ENCODE data around the gene LRRC38. TPM values are rescaled to one million over a fixed set of nuclear protein-coding genes. Genes with fewer than 3 reads are reported as not detected.

Gene LRRC38
- total RNA-seq, 1 experiment from 2014 or later = not detected

- Mint-ChIP-seq H3K27ac (ENCODE audit: low read depth, unreplicated experiment) (no peak overlapping the region), H3K27me3 (ENCODE audit: insufficient read depth, unreplicated experiment) (peaks cover 5% of the 10 kb centered on the region), H3K4me1 (ENCODE audit: insufficient read depth, unreplicated experiment) (no peaks in the 10 kb centered on the region), H3K9me3 (ENCODE audit: unreplicated experiment) (no peaks in the 10 kb centered on the region), H3K36me3 (ENCODE audit: insufficient read depth, unreplicated experiment) (no peaks in the 10 kb centered on the region), H3K4me3 (ENCODE audit: unreplicated experiment) (no peak overlapping the region)
- TF ChIP-seq CTCF (IDR thresholded peaks at IDR 0.05; ENCODE audit: unreplicated experiment) = no peak
- intact Hi-C loops (cut with micrococcal nuclease) = no loop called here
- BruUV-seq (replicated peaks) = no TSS peak
- POLR2A ChIA-PET = no interaction called here
- no peak for DNase-seq (ENCODE audit: unreplicated experiment)
- CTCF ChIA-PET = interaction anchor here (0.6 kb wide), 1 partner anchor 1356 kb away, joined by 4 read pairs; no protein-coding TSS in a partner anchor
Observed at GRCh38 chr1:13513063-13513894, 524 bp downstream of the LRRC38 start.

GRCh38 chr1:13512472-13512871, 1.3 kb downstream of the LRRC38 start:
- H3K27me3 Mint-ChIP-seq (ENCODE audit: insufficient read depth, unreplicated experiment) = no peaks in the 10 kb centered on the region
- H3K36me3 Mint-ChIP-seq (ENCODE audit: insufficient read depth, unreplicated experiment) = no peaks in the 10 kb centered on the region
- BruUV-seq (replicated peaks) = no TSS peak
- POLR2A ChIA-PET = no interaction called here
- DNase-seq (ENCODE audit: unreplicated experiment) = no peak
- no peak for TF ChIP-seq CTCF (IDR thresholded peaks at IDR 0.05; ENCODE audit: unreplicated experiment)
- no peak overlapping the region for H3K4me3 Mint-ChIP-seq (ENCODE audit: unreplicated experiment)
- CTCF ChIA-PET = interaction anchor here (0.6 kb wide), 1 partner anchor 1356 kb away, joined by 4 read pairs; no protein-coding TSS in a partner anchor
- H3K4me1 Mint-ChIP-seq (ENCODE audit: insufficient read depth, unreplicated experiment) = no peaks in the 10 kb centered on the region
- no peaks in the 10 kb centered on the region for H3K9me3 Mint-ChIP-seq (ENCODE audit: unreplicated experiment)
- intact Hi-C loops (cut with micrococcal nuclease) = no loop called here
- no peak overlapping the region for H3K27ac Mint-ChIP-seq (ENCODE audit: low read depth, unreplicated experiment)

- BruUV-seq (replicated peaks) = no TSS peak
- ChIA-PET CTCF (no interaction called here), POLR2A (interaction anchor here (1.2 kb wide), 1 partner anchor 74 kb away, joined by 3 read pairs; no protein-coding TSS in a partner anchor)
- H3K9me3 Mint-ChIP-seq (ENCODE audit: unreplicated experiment) = no peaks in the 10 kb centered on the region
- no peak overlapping the region for H3K4me3 Mint-ChIP-seq (ENCODE audit: unreplicated experiment)
- no peak for DNase-seq (ENCODE audit: unreplicated experiment)
- H3K4me1 Mint-ChIP-seq (ENCODE audit: insufficient read depth, unreplicated experiment) = no peaks in the 10 kb centered on the region
- intact Hi-C loops (cut with micrococcal nuclease) = no loop called here
- no peak overlapping the region for H3K27ac Mint-ChIP-seq (ENCODE audit: low read depth, unreplicated experiment)
- H3K27me3 Mint-ChIP-seq (ENCODE audit: insufficient read depth, unreplicated experiment) = no peaks in the 10 kb centered on the region
- H3K36me3 Mint-ChIP-seq (ENCODE audit: insufficient read depth, unreplicated experiment) = no peaks in the 10 kb centered on the region
- TF ChIP-seq CTCF (IDR thresholded peaks at IDR 0.05; ENCODE audit: unreplicated experiment) = no peak
Observed at GRCh38 chr1:13510499-13510898, 3.3 kb downstream of the LRRC38 start.

- H3K9me3 Mint-ChIP-seq (ENCODE audit: unreplicated experiment) = no peaks in the 10 kb centered on the region
- no peak overlapping the region for H3K4me3 Mint-ChIP-seq (ENCODE audit: unreplicated experiment)
- H3K27me3 Mint-ChIP-seq (ENCODE audit: insufficient read depth, unreplicated experiment) = no peaks in the 10 kb centered on the region
- intact Hi-C loops (cut with micrococcal nuclease) = no loop called here
- no peak overlapping the region for H3K27ac Mint-ChIP-seq (ENCODE audit: low read depth, unreplicated experiment)
- DNase-seq (ENCODE audit: unreplicated experiment) = no peak
- no peak for TF ChIP-seq CTCF (IDR thresholded peaks at IDR 0.05; ENCODE audit: unreplicated experiment)
- no TSS peak for BruUV-seq (replicated peaks)
- H3K36me3 Mint-ChIP-seq (ENCODE audit: insufficient read depth, unreplicated experiment) = no peaks in the 10 kb centered on the region
- ChIA-PET CTCF (no interaction called here), POLR2A (no interaction called here)
- peaks cover 11% of the 10 kb centered on the region for H3K4me1 Mint-ChIP-seq (ENCODE audit: insufficient read depth, unreplicated experiment)
Observed at GRCh38 chr1:13507075-13507474, 6.7 kb downstream of the LRRC38 start.
